CD14-positive monocyte (primary cell): Measurements from ENCODE around the gene OR3A3. TPM values are rescaled to one million over a fixed set of nuclear protein-coding genes. Genes with fewer than 3 reads are reported as not detected.

Experiments used
- DNase-seq, 3 donors: peaks; one replicate each; pipeline ENCODE4 v3.0.0-alpha.2; 2011 to 2022
- H2AFZ ChIP-seq: 2 replicates; pipeline ENCODE4 v1.6.0; 2012; ENCODE audit warnings: mild to moderate bottlenecking, low read depth, low read length, inconsistent platforms; ENCODE audit not compliant: insufficient read depth, poor library complexity, severe bottlenecking
- H3K27ac ChIP-seq, 2 donors: 1 replicate in 1 of 2; 2 replicates in 1 of 2; pipeline ENCODE4 v1.5.1; 2012 to 2013; ENCODE audit warnings: low read length in 2 of 2, control low read depth in 1 of 2, inconsistent platforms in 1 of 2, low read depth in 1 of 2, mild to moderate bottlenecking in 1 of 2
- H3K27me3 ChIP-seq, 2 donors: one replicate each; pipeline versions ENCODE4 v1.6.0 to v1.6.1; 2011 to 2013; ENCODE audit warnings: low read length in 2 of 2; ENCODE audit not compliant: control insufficient read depth in 2 of 2, insufficient read depth in 2 of 2
- H3K36me3 ChIP-seq, 2 donors: replicated peaks in 1 of 2; 1 replicate in 1 of 2; 2 replicates in 1 of 2; pipeline versions ENCODE4 v1.5.1 to v1.6.1; 2012 to 2013; ENCODE audit warnings: low read length in 2 of 2, control low read depth in 1 of 2, inconsistent platforms in 1 of 2, mild to moderate bottlenecking in 1 of 2; ENCODE audit not compliant: insufficient read depth in 2 of 2, control insufficient read depth in 1 of 2
- H3K4me1 ChIP-seq, 2 donors: 1 replicate in 1 of 2; 2 replicates in 1 of 2; pipeline versions ENCODE4 v1.5.1 to v1.6.1; 2012 to 2013; ENCODE audit warnings: low read length in 2 of 2, control low read depth in 1 of 2, inconsistent platforms in 1 of 2, mild to moderate bottlenecking in 1 of 2, moderate library complexity in 1 of 2; ENCODE audit not compliant: insufficient read depth in 2 of 2, control insufficient read depth in 1 of 2
- H3K4me2 ChIP-seq: replicated peaks from 2 replicates; pipeline ENCODE3; 2012; ENCODE audit warnings: low read length, moderate library complexity, mild to moderate bottlenecking; ENCODE audit not compliant: poor library complexity, severe bottlenecking; ENCODE audit errors: extremely low read depth
- H3K4me3 ChIP-seq, 3 experiments: fragments of 200-600 bp in 1 of 3; sonication (generic) in 1 of 3; replicated peaks in 1 of 3; 1 replicate in 2 of 3; 2 replicates in 1 of 3; pipeline ENCODE4 v1.5.1; 2011 to 2013; ENCODE audit warnings: low read length in 3 of 3, mild to moderate bottlenecking in 3 of 3, control low read depth in 2 of 3, low read depth in 2 of 3, inconsistent platforms in 1 of 3, moderate library complexity in 1 of 3
- H3K79me2 ChIP-seq: 2 replicates; pipeline ENCODE4 v1.6.0; 2012; ENCODE audit warnings: mild to moderate bottlenecking, control low read depth, inconsistent platforms, low read length, moderate library complexity; ENCODE audit not compliant: insufficient read depth
- H3K9ac ChIP-seq: 2 replicates; pipeline ENCODE4 v1.6.0; 2017; ENCODE audit warnings: low read length, mild to moderate bottlenecking; ENCODE audit not compliant: insufficient read depth, poor library complexity, severe bottlenecking
- H3K9me3 ChIP-seq, 2 donors: replicated peaks in 1 of 2; 1 replicate in 1 of 2; 2 replicates in 1 of 2; pipeline versions ENCODE4 v1.5.1 to v1.6.1; 2012 to 2013; ENCODE audit warnings: low read length in 2 of 2, control low read depth in 1 of 2; ENCODE audit not compliant: control insufficient read depth in 1 of 2, insufficient read depth in 1 of 2
- H4K20me1 ChIP-seq: 2 replicates; pipeline ENCODE4 v1.6.0; 2012; ENCODE audit warnings: mild to moderate bottlenecking, low read length, control low read depth, moderate library complexity; ENCODE audit not compliant: insufficient read depth
- H3K27ac Mint-ChIP-seq, 7 donors: one replicate each; pipeline ENCODE4 v1.8.0; 2020; ENCODE audit warnings: mild to moderate bottlenecking in 7 of 7, mixed read lengths in 7 of 7, moderate library complexity in 6 of 7, inconsistent platforms in 2 of 7
- H3K27me3 Mint-ChIP-seq, 3 donors: one replicate each; pipeline ENCODE4 v1.8.0; 2021 to 2022; ENCODE audit warnings: low read depth in 3 of 3, mild to moderate bottlenecking in 3 of 3, mixed read lengths in 3 of 3, moderate library complexity in 3 of 3, inconsistent platforms in 1 of 3
- H3K36me3 Mint-ChIP-seq, 2 donors: one replicate each; pipeline ENCODE4 v1.8.0; 2020; ENCODE audit warnings: mixed read lengths in 2 of 2, inconsistent platforms in 1 of 2, mild to moderate bottlenecking in 1 of 2
- H3K4me1 Mint-ChIP-seq: one replicate; pipeline ENCODE4 v1.8.0; 2020; ENCODE audit warnings: mild to moderate bottlenecking, mixed read lengths
- H3K4me3 Mint-ChIP-seq, 2 donors: one replicate each; pipeline ENCODE4 v1.8.0; 2020; ENCODE audit warnings: mild to moderate bottlenecking in 2 of 2, mixed read lengths in 2 of 2, moderate library complexity in 1 of 2
- H3K9me3 Mint-ChIP-seq, 7 donors: one replicate each; pipeline ENCODE4 v1.8.0; 2020 to 2022; ENCODE audit warnings: mixed read lengths in 7 of 7, mild to moderate bottlenecking in 6 of 7, moderate library complexity in 6 of 7, inconsistent platforms in 2 of 7
- WGBS: methylation state at CpG from one replicate; pipeline ENCODE4 v1.1.5; 2013; ENCODE audit warnings: missing lambda C conversion rate; ENCODE audit not compliant: insufficient coverage; 5-methylcytosine and 5-hydroxymethylcytosine counted together
- intact Hi-C, 2 donors: fragments of 100-400 bp; cut with micrococcal nuclease; formaldehyde crosslinking; loops; one replicate each; pipeline versions ENCODE4 v1.15.0 to v1.15.1; 2023
- polyA plus RNA-seq, 3 donors: library from polyadenylated mRNA; depleted of rRNA in 1 of 3; unstranded in 2 of 3; stranded (reverse) in 1 of 3; fragments of 300-500 nt in 2 of 3; fragments of >200 nt in 1 of 3; fragmentation: Illumina TruSeq in 2 of 3; gene quantifications; 1 replicate in 2 of 3; 2 replicates in 1 of 3; pipeline ENCODE4 v1.2.3, GENCODE V29; 2012 to 2021
- TF ChIP-seq, protein P1 (sequence below): fragments of 200-600 bp; IDR thresholded peaks from one replicate; pipeline ENCODE4 v1.8.0; 2022; ENCODE audit warnings: antibody characterized with exemption, mild to moderate bottlenecking

OR3A3 gene
- polyA plus RNA-seq, 3 donors, result not detected

DNA sequence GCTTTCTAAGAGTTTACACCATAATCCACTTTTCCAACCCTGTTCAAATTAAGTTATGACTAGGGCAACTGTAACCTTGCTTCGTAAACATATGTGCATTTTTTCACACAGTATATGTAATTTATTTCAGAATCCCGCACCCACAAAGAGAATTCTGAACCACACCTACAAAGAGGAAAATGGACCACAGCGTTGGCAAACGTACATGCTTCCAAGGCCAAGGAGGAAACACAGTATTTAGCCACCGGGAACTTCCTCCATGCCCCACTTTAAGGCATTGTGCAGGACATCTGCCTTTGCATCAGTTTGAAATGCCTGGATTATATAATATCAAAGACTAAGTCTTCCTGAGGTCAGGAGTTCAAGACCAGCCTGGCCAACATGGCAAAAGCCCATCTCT lies 58.4 kb downstream of the OR3A3 start:
- no peaks in the 10 kb centered on the region for H3K36me3 Mint-ChIP-seq
- no peaks in the 10 kb centered on the region for H3K4me1 Mint-ChIP-seq
- H3K4me2 ChIP-seq, result no peak overlapping the region
- no peak overlapping the region for H3K4me3 ChIP-seq
- peaks cover 0 to 3% of the 10 kb centered on the region in 2 donors for H3K9me3 ChIP-seq
- no peaks in the 10 kb centered on the region for H4K20me1 ChIP-seq
- intact Hi-C loops, result no loop called here
- H3K27ac Mint-ChIP-seq, result no peak overlapping the region
- no peaks in the 10 kb centered on the region for H3K4me1 ChIP-seq
- WGBS, result 67% methylated on average over 2 of the region's 5 CpGs
- H3K36me3 ChIP-seq, result no peaks in the 10 kb centered on the region
- no peak overlapping the region for H3K4me3 Mint-ChIP-seq
- no peak overlapping the region for H3K9ac ChIP-seq
- H3K27me3 ChIP-seq, result no peaks in the 10 kb centered on the region
- peaks cover 0 to 6% (median 4%) of the 10 kb centered on the region in 3 donors for H3K27me3 Mint-ChIP-seq
- no peaks in the 10 kb centered on the region for H3K79me2 ChIP-seq
- no peak overlapping the region for H2AFZ ChIP-seq
- H3K27ac ChIP-seq, result no peak overlapping the region
- no peak for DNase-seq
- TF ChIP-seq, protein P1, sequence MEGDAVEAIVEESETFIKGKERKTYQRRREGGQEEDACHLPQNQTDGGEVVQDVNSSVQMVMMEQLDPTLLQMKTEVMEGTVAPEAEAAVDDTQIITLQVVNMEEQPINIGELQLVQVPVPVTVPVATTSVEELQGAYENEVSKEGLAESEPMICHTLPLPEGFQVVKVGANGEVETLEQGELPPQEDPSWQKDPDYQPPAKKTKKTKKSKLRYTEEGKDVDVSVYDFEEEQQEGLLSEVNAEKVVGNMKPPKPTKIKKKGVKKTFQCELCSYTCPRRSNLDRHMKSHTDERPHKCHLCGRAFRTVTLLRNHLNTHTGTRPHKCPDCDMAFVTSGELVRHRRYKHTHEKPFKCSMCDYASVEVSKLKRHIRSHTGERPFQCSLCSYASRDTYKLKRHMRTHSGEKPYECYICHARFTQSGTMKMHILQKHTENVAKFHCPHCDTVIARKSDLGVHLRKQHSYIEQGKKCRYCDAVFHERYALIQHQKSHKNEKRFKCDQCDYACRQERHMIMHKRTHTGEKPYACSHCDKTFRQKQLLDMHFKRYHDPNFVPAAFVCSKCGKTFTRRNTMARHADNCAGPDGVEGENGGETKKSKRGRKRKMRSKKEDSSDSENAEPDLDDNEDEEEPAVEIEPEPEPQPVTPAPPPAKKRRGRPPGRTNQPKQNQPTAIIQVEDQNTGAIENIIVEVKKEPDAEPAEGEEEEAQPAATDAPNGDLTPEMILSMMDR, result no peak
- H3K9me3 Mint-ChIP-seq, result peaks cover 3 to 18% (median 9%) of the 10 kb centered on the region in 7 donors

DNA sequence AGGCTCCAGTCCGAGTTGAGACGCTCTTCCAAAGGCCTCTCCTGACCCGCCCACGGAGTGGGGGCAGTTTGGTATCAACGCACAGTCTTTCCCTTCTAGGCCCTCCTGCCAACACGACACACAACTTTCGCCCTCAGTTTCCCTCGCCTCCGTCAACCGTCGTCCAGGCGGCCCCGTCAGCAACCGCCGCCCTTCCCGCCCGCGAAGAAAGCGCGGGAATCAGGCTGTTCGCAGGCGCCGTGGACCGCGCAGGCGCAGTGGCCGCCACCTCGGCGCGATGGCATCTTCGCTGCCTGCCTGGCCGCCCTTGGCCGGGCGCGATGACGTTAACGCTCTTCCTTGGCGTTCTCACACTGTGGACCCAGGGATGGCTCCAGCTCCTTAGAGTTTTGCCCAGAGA lies 60.4 kb downstream of the OR3A3 start, which contains the start of gene SPATA22:
Gene SPATA22 (minus strand): TSS at position 221 of the 400 bp plus-strand sequence. CDS start 2,494 bp downstream, outside the sequence.
- intact Hi-C loops, result no loop called here
- WGBS, result 98% methylated on average over 37 of the region's 38 CpGs
- Histone ChIP-seq H3K79me2 (no peaks in the 10 kb centered on the region), H3K36me3 (no peaks in the 10 kb centered on the region), H3K9ac (no peak within 1 kb of the TSS), H3K4me1 (no peaks in the 10 kb centered on the region), H4K20me1 (no peaks in the 10 kb centered on the region), H2AFZ (no peak within 1 kb of the TSS), H3K9me3 (peaks cover 0 to 3% of the 10 kb centered on the region in 2 donors), H3K4me3 (no peak within 1 kb of the TSS), H3K27ac (no peak within 1 kb of the TSS), H3K27me3 (no peaks in the 10 kb centered on the region), H3K4me2 (no peak within 1 kb of the TSS)
- peak within 1 kb of the TSS in 1 of 7 donors; percentile 48 for H3K27ac Mint-ChIP-seq
- TF ChIP-seq, protein P1, result no peak
- H3K4me1 Mint-ChIP-seq, result peaks cover 5% of the 10 kb centered on the region
- no peak within 1 kb of the TSS for H3K4me3 Mint-ChIP-seq
- no peak for DNase-seq
- H3K27me3 Mint-ChIP-seq, result peaks cover 0 to 6% (median 4%) of the 10 kb centered on the region in 3 donors
- H3K36me3 Mint-ChIP-seq, result no peaks in the 10 kb centered on the region
- H3K9me3 Mint-ChIP-seq, result peaks cover 3 to 18% (median 9%) of the 10 kb centered on the region in 7 donors
